ENCODE measurements around the gene KCNQ2. TPM values are rescaled to one million over a fixed set of nuclear protein-coding genes. Genes with fewer than 3 reads are reported as not detected.

KCNQ2 gene
- total and polyA plus RNA-seq, 10 donors, result 0.13 to 3.5 (median 0.45) TPM; not detected in 2

- Histone ChIP-seq H3K4me3 (no peak overlapping the region), H3K36me3 (no peaks in the 10 kb centered on the region), H3K4me1 (peaks cover 0 to 13% (median 0%) of the 10 kb centered on the region in 6 donors), H3K27ac (no peak overlapping the region), H3K9me3 (no peaks in the 10 kb centered on the region), H3K27me3 (replicated peaks in 1 of 7) (peaks cover 0 to 99% (median 29%) of the 10 kb centered on the region in 7 donors)
- TF ChIP-seq CTCF (IDR thresholded peaks at IDR 0.05 in 8 of 11, conservative IDR thresholded peaks at IDR 0.05 in 3 of 11) (no peak), POLR2AphosphoS5 (IDR thresholded peaks at IDR 0.05) (no peak), POLR2A (IDR thresholded peaks at IDR 0.05) (no peak)
- no peak for DNase-seq
- 60 to 72% (median 67%) methylated on average over 12 of the region's 12 CpGs for WGBS, 5 donors
- intact Hi-C loops (cut with DNase I; ENCODE audit: low total_unique reads), result no loop called here
These were observed 93.8 kb downstream of the KCNQ2 start for GRCh38 chr20:63378626-63379025.

- peaks cover 0 to 99% (median 26%) of the 10 kb centered on the region in 7 donors for H3K27me3 ChIP-seq (replicated peaks in 1 of 7)
- no peak overlapping the region for H3K4me3 ChIP-seq
- no peaks in the 10 kb centered on the region for H3K9me3 ChIP-seq
- H3K27ac ChIP-seq, result no peak overlapping the region
- peaks cover 0 to 13% (median 0%) of the 10 kb centered on the region in 6 donors for H3K4me1 ChIP-seq
- intact Hi-C loops (cut with DNase I; ENCODE audit: low total_unique reads), result no loop called here
- 44 to 49% (median 44%) methylated on average over 12 to 15 of the region's 15 CpGs for WGBS, 5 donors
- no peak for TF ChIP-seq POLR2AphosphoS5 (IDR thresholded peaks at IDR 0.05)
- TF ChIP-seq CTCF (IDR thresholded peaks at IDR 0.05 in 8 of 11, conservative IDR thresholded peaks at IDR 0.05 in 3 of 11), result no peak
- TF ChIP-seq POLR2A (IDR thresholded peaks at IDR 0.05), result no peak
- H3K36me3 ChIP-seq, result no peaks in the 10 kb centered on the region
- DNase-seq, result no peak
These were observed 94.5 kb downstream of the KCNQ2 start for GRCh38 chr20:63377951-63378381.

- DNase-seq, result no peak
- TF ChIP-seq POLR2A (IDR thresholded peaks at IDR 0.05), result no peak
- TF ChIP-seq CTCF (IDR thresholded peaks at IDR 0.05 in 8 of 11, conservative IDR thresholded peaks at IDR 0.05 in 3 of 11), result no peak
- TF ChIP-seq POLR2AphosphoS5 (IDR thresholded peaks at IDR 0.05), result no peak
These were observed 95.1 kb downstream of the KCNQ2 start for GRCh38 chr20:63377256-63377941.

More at GRCh38 chr20:63377256-63377941, 95.1 kb downstream of the KCNQ2 start:
- Histone ChIP-seq H3K36me3 (no peaks in the 10 kb centered on the region), H3K27ac (no peak overlapping the region), H3K27me3 (replicated peaks in 1 of 7) (peaks cover 0 to 99% (median 22%) of the 10 kb centered on the region in 7 donors), H3K9me3 (no peaks in the 10 kb centered on the region), H3K4me1 (peaks cover 0 to 13% (median 0%) of the 10 kb centered on the region in 6 donors), H3K4me3 (no peak overlapping the region)
- intact Hi-C loops (cut with DNase I; ENCODE audit: low total_unique reads), result no loop called here
- WGBS, 5 donors, result 8 to 24% (median 12%) methylated on average over 14 to 32 of the region's 32 CpGs

Measured in spleen (tissue), 11 donors.